Neuronal stem cell (in vitro differentiated cells): ENCODE results near the gene PCDHB14. TPM values are rescaled to one million over a fixed set of nuclear protein-coding genes. Genes with fewer than 3 reads are reported as not detected.
"Not testable (repeated sequence)": the region's sequence is repeated elsewhere in the genome, so short reads cannot be mapped to it uniquely, and the experiment has no call there.

Experiments used
- DNase-seq: peaks from one replicate; pipeline ENCODE4 v3.0.0-alpha.2; 2013; ENCODE audit warnings: low spot score
- H2AFZ ChIP-seq: one replicate; pipeline ENCODE4 v1.6.1; 2013; ENCODE audit warnings: mild to moderate bottlenecking, low read length, inconsistent platforms
- H2AK5ac ChIP-seq: 2 replicates; pipeline ENCODE4 v1.6.1; 2013; ENCODE audit warnings: low read depth, mild to moderate bottlenecking, inconsistent platforms, low read length, moderate library complexity, mixed read lengths
- H2BK120ac ChIP-seq: 2 replicates; pipeline ENCODE4 v1.6.1; 2013; ENCODE audit warnings: low read depth, mild to moderate bottlenecking, inconsistent platforms, low read length, moderate library complexity, mixed read lengths
- H2BK12ac ChIP-seq: one replicate; pipeline ENCODE4 v1.6.1; 2013; ENCODE audit warnings: low read length, inconsistent platforms
- H2BK15ac ChIP-seq: 2 replicates; pipeline ENCODE4 v1.6.1; 2013; ENCODE audit warnings: mild to moderate bottlenecking, low read length, inconsistent platforms, mixed read lengths
- H2BK5ac ChIP-seq: one replicate; pipeline ENCODE4 v1.6.1; 2013; ENCODE audit warnings: inconsistent platforms, mild to moderate bottlenecking, low read length, moderate library complexity
- H3K14ac ChIP-seq: one replicate; pipeline ENCODE4 v1.6.1; 2013; ENCODE audit warnings: low read length, inconsistent platforms
- H3K18ac ChIP-seq: 2 replicates; pipeline ENCODE4 v1.6.1; 2013; ENCODE audit warnings: low read length, inconsistent platforms
- H3K23ac ChIP-seq: 2 replicates; pipeline ENCODE4 v1.6.1; 2013; ENCODE audit warnings: low read depth, mild to moderate bottlenecking, mixed read lengths, low read length, inconsistent platforms; ENCODE audit not compliant: poor library complexity
- H3K27ac ChIP-seq: replicated peaks from 3 replicates; pipeline ENCODE4 v1.5.1; 2013; ENCODE audit warnings: low read length, inconsistent platforms
- H3K27me3 ChIP-seq, 3 experiments: 2 replicates each; pipeline ENCODE4 v1.6.1; 2013; ENCODE audit warnings: low read length in 3 of 3, mild to moderate bottlenecking in 2 of 3, inconsistent platforms in 1 of 3, low read depth in 1 of 3, mixed read lengths in 1 of 3, moderate library complexity in 1 of 3; ENCODE audit not compliant: control insufficient read depth in 3 of 3, insufficient read depth in 3 of 3
- H3K36me3 ChIP-seq, 2 donors: replicated peaks in 1 of 2; 2 replicates each; pipeline ENCODE4 v1.6.1; 2013; ENCODE audit warnings: low read length in 2 of 2; ENCODE audit not compliant: control insufficient read depth in 2 of 2, insufficient read depth in 2 of 2
- H3K4ac ChIP-seq: 2 replicates; pipeline ENCODE4 v1.6.1; 2013; ENCODE audit warnings: inconsistent platforms, mild to moderate bottlenecking, low read length, moderate library complexity
- H3K4me1 ChIP-seq, 2 donors: 1 replicate in 1 of 2; 2 replicates in 1 of 2; pipeline ENCODE4 v1.6.1; 2013; ENCODE audit warnings: low read length in 2 of 2, low read depth in 1 of 2; ENCODE audit not compliant: control insufficient read depth in 2 of 2, insufficient read depth in 1 of 2
- H3K4me2 ChIP-seq: one replicate; pipeline ENCODE4 v1.6.1; 2013; ENCODE audit warnings: mild to moderate bottlenecking, low read length, inconsistent platforms; ENCODE audit not compliant: insufficient read depth, poor library complexity, severe bottlenecking
- H3K4me3 ChIP-seq, 2 donors: 2 replicates each; pipeline ENCODE4 v1.5.1; 2013; ENCODE audit warnings: low read length in 2 of 2, mild to moderate bottlenecking in 2 of 2, inconsistent platforms in 1 of 2, moderate library complexity in 1 of 2
- H3K79me1 ChIP-seq: one replicate; pipeline ENCODE4 v1.6.1; 2013; ENCODE audit warnings: low read depth, mild to moderate bottlenecking, inconsistent platforms, low read length, moderate library complexity
- H3K9ac ChIP-seq: one replicate; pipeline ENCODE4 v1.6.1; 2013; ENCODE audit warnings: mild to moderate bottlenecking, low read depth, low read length, inconsistent platforms; ENCODE audit not compliant: poor library complexity
- H3K9me3 ChIP-seq, 2 donors: replicated peaks in 1 of 2; 2 replicates each; pipeline versions ENCODE3 to v1.6.1; 2013; ENCODE audit warnings: low read length in 2 of 2, mild to moderate bottlenecking in 2 of 2, inconsistent platforms in 1 of 2, low read depth in 1 of 2, mixed read lengths in 1 of 2, moderate library complexity in 1 of 2; ENCODE audit not compliant: control insufficient read depth in 2 of 2, insufficient read depth in 1 of 2
- H4K8ac ChIP-seq: one replicate; pipeline ENCODE4 v1.6.1; 2013; ENCODE audit warnings: low read depth, mild to moderate bottlenecking, inconsistent platforms, low read length, moderate library complexity
- H4K91ac ChIP-seq: one replicate; pipeline ENCODE4 v1.6.1; 2013; ENCODE audit warnings: low read length, low read depth, mild to moderate bottlenecking, inconsistent platforms; ENCODE audit not compliant: poor library complexity
- WGBS, 2 donors: extraction: QIAGEN DNeasy Blood & Tissue Kit; methylation state at CpG; one replicate each; pipeline ENCODE4 v1.1.7; 2013; ENCODE audit warnings: missing lambda C conversion rate in 2 of 2, mixed read lengths in 1 of 2; ENCODE audit not compliant: insufficient read length in 2 of 2, insufficient replicate concordance in 1 of 2; ENCODE audit errors: extremely low coverage in 2 of 2; 5-methylcytosine and 5-hydroxymethylcytosine counted together
- polyA plus RNA-seq, 2 experiments: library from polyadenylated mRNA; stranded (reverse); fragments of 200-250 nt; gene quantifications; one replicate each; pipeline ENCODE4 v1.2.3, GENCODE V29; 2013

Gene PCDHB14
- polyA plus RNA-seq (2013, experiment 1 of 2), result 3.9 TPM
- 4.0 TPM for polyA plus RNA-seq (2013, experiment 2 of 2)

- whole genome bisulfite sequencing, 2 donors, result no CpG with 5 or more reads among the region's 15 CpGs
- no peaks in the 10 kb centered on the region for H3K27me3 ChIP-seq
- no peak within 1 kb of the TSS for H3K9ac ChIP-seq
- no peaks in the 10 kb centered on the region for H3K36me3 ChIP-seq
- no peak within 1 kb of the TSS for H2AK5ac ChIP-seq
- H3K4ac ChIP-seq, result no peak within 1 kb of the TSS
- no peak within 1 kb of the TSS for H3K18ac ChIP-seq
- no peak within 1 kb of the TSS for H2BK12ac ChIP-seq
- H2BK15ac ChIP-seq, result no peak within 1 kb of the TSS
- no peak within 1 kb of the TSS for H4K91ac ChIP-seq
- H3K79me1 ChIP-seq, result no peaks in the 10 kb centered on the region
- H3K4me3 ChIP-seq, result peak within 1 kb of the TSS in 1 of 2 donors; percentile 17
- H4K8ac ChIP-seq, result no peak within 1 kb of the TSS
- DNase-seq, result peak; percentile 43
- no peak within 1 kb of the TSS for H2BK5ac ChIP-seq
- H3K23ac ChIP-seq, result no peak within 1 kb of the TSS
- peaks cover 7 to 28% of the 10 kb centered on the region in 2 donors for H3K9me3 ChIP-seq
- no peak within 1 kb of the TSS for H3K14ac ChIP-seq
- H3K27ac ChIP-seq, result peak within 1 kb of the TSS; percentile 40
- no peaks in the 10 kb centered on the region for H3K4me1 ChIP-seq
- H2BK120ac ChIP-seq, result no peak within 1 kb of the TSS
- peak within 1 kb of the TSS; percentile 71 for H2AFZ ChIP-seq
- H3K4me2 ChIP-seq, result no peak within 1 kb of the TSS
Measured at GRCh38 chr5:141223112-141223783, at the start of gene PCDHB14. PCDHB14 (plus strand) TSS chr5:141223343; CDS start chr5:141223506, 163 bp downstream.

- H2AFZ ChIP-seq, H4K8ac ChIP-seq, H2BK12ac ChIP-seq, H3K18ac ChIP-seq, H2BK120ac ChIP-seq, H3K4me1 ChIP-seq, H2BK15ac ChIP-seq, H3K14ac ChIP-seq, H3K27me3 ChIP-seq, H3K4me2 ChIP-seq, H4K91ac ChIP-seq, H3K36me3 ChIP-seq, H3K4ac ChIP-seq, H3K79me1 ChIP-seq, H3K4me3 ChIP-seq, H3K9ac ChIP-seq, H3K27ac ChIP-seq, H2BK5ac ChIP-seq, H2AK5ac ChIP-seq, DNase-seq: not testable (repeated sequence)
- WGBS, 2 donors, result no CpG with 5 or more reads among the region's 79 CpGs
- Histone ChIP-seq H3K9me3 (peaks cover 11 to 15% of the 10 kb centered on the region in 2 donors), H3K23ac (peak overlapping the region; percentile 20)
Measured at GRCh38 chr5:141174291-141175104, 48.6 kb upstream of the PCDHB14 start.

GRCh38 chr5:141175933-141176332, 47.2 kb upstream of the PCDHB14 start:
- Histone ChIP-seq H2AK5ac (no peak overlapping the region), H3K9me3 (peaks cover 11 to 15% of the 10 kb centered on the region in 2 donors), H2BK5ac (no peak overlapping the region), H2AFZ (no peak overlapping the region), H3K14ac (no peak overlapping the region), H3K79me1 (no peaks in the 10 kb centered on the region), H2BK120ac (no peak overlapping the region), H4K8ac (no peak overlapping the region), H2BK12ac (no peak overlapping the region), H3K4ac (no peak overlapping the region), H3K36me3 (no peaks in the 10 kb centered on the region), H3K4me2 (no peak overlapping the region), H3K23ac (no peak overlapping the region), H3K4me3 (no peak overlapping the region), H3K4me1 (no peaks in the 10 kb centered on the region), H3K27me3 (no peaks in the 10 kb centered on the region), H3K9ac (no peak overlapping the region), H3K27ac (no peak overlapping the region), H2BK15ac (no peak overlapping the region), H3K18ac (no peak overlapping the region), H4K91ac (no peak overlapping the region)
- no peak for DNase-seq
- no CpG with 5 or more reads among the region's 1 CpG for WGBS, 2 donors

- not testable (repeated sequence) for H3K36me3 ChIP-seq, H3K9ac ChIP-seq, H2BK15ac ChIP-seq, H2AFZ ChIP-seq, H2BK5ac ChIP-seq, H2AK5ac ChIP-seq, H3K4ac ChIP-seq, H3K18ac ChIP-seq, H3K4me1 ChIP-seq, H3K27ac ChIP-seq, H2BK12ac ChIP-seq, H3K23ac ChIP-seq, H3K14ac ChIP-seq, H3K4me3 ChIP-seq, H4K8ac ChIP-seq, H3K4me2 ChIP-seq, DNase-seq, H2BK120ac ChIP-seq, H3K27me3 ChIP-seq, H3K79me1 ChIP-seq, H4K91ac ChIP-seq
- peaks cover 11 to 14% of the 10 kb centered on the region in 2 donors for H3K9me3 ChIP-seq
- no CpG with 5 or more reads among the region's 18 CpGs for WGBS, 2 donors
Measured at GRCh38 chr5:141177577-141178191, 45.5 kb upstream of the PCDHB14 start, which contains the start of gene PCDHB8. PCDHB8 (plus strand) TSS chr5:141177790; CDS start chr5:141178035, 245 bp downstream.
